Epidermal melanocyte (primary cell): ENCODE measurements around the gene EMCN.
"Not testable (repeated sequence)": the region's sequence is repeated elsewhere in the genome, so short reads cannot be mapped to it uniquely, and the experiment has no call there.

Experiments used
- DNase-seq: peaks from one replicate; pipeline ENCODE4 v3.0.0; 2011; ENCODE audit warnings: low spot score; ENCODE audit not compliant: insufficient read length

EMCN gene

GRCh38 chr4:100386270-100386669 is 131.6 kb downstream of the EMCN start:
- DNase-seq: no peak

DNA sequence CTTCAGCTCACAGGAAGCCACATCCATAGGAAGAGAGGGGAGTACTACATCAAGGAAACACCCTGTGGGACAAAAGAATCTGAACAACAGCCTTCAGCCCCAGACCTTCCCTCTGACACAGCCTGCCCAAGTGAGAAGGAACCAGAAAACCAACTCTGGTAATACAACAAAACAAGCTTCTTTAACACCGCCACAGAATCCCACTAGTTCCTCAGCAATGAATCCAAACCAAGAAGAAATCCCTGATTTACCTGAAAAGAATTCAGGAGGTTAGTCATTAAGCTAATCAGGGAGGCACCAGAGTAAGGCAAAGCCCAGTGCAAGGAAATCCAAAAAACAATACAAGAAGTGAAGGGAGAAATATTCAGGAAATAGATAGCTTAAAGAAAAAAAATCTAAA is 137.4 kb downstream of the EMCN start:
- not testable (repeated sequence) for DNase-seq

DNA sequence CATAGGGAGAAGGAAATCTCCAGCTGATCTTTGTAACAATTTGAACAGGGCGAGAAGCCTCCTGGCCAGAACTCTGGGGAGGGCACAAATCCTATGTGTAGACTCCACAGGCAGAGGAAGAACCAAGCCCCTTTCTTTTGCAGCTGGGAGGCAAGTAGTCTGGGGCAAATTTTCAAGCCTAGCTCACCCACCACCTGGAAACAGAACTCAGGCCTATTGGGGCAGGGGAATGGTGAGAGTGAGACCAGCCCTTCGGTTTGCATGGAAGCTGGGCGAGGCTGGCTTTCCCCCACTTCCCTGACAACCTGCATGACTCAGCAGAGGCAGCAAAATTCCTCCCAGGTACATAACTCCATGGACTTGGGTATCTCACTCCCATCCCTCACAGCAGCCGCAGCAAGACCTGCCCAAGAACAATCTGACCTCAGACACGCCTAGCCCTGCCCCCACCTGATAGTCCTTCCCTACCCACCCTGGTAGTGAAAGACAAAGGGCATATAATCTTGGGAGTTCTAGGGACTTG is 138.2 kb downstream of the EMCN start:
- no peak for DNase-seq

DNA sequence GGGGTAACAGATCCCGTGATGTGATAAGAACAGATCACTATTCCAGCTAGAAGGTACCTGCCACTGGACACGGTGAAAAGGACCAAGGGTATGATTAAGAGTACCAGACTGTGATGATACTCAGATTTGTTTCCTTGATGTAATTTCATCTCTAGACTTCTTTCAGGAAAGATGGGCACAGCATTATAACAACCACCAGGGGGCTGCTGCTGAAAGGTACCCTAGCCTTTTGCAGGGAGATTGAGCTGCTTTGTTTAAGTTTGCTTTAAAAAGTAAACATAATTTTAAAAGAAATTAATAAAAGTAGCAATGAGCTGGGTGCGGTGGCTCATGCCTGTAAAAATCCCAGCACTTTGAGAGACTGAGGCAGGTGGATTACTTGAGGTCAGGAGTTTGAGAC is 145.4 kb downstream of the EMCN start:
- no peak for DNase-seq

- no peak for DNase-seq
Measured at GRCh38 chr4:100369871-100370270, 148.0 kb downstream of the EMCN start.

GRCh38 chr4:100367451-100367850 is 150.4 kb downstream of the EMCN start:
- DNase-seq: no peak

DNA sequence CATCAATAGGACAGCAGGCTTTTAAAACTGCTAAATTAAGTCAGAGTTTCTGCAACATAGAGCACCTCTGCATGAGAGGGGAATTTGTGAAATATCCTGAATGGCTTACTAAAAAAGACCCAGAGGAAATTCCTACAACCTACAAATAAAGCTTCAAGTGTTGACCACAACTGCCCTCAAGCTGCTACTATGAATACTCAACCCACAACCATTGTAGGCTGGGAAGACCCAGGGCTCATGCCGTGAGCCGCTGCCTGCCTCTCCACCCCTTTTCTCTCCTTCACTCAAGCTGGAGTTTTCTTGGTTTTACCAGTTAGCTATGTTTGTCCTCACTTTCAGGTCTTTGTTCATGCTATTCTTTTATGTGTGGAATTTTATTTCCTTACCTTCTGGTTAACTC is 151.6 kb downstream of the EMCN start:
- DNase-seq: no peak

DNA sequence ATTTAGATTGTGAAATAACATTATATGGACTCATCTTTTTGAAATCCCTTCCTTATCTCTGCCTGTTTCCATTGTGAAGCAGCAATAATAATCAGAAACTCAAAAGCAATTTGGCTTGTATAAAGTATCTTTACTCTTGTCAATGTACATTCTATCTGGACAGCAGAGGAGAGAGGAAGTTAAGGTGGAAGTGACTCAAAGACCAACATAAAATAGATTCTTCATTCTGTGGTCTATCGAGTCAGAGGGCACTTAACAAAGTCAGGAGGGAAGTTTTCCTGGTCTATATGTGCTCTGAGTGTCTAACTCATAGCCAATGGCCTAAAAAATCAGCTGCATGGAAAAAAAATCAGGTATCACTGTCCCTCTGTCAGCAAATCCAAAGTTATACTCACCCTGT is 155.5 kb downstream of the EMCN start:
- DNase-seq: no peak

DNA sequence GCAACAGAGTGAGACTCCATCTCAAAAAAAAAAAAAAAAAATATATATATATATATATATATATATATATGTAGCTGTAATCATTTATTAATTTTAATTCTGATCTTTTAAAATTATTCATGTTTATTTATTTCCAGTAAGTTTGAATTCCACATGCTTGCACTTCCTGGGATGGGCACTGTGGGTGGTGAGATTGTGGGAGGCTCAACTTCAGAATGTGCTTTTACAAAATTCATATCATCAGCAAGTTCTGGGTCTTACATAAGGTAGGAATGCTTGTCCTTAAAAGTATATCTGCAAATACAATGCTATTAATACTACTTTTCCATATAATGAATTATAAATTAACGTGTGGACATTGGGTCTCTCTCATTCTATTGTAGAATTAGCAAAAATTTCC is 156.5 kb downstream of the EMCN start:
- DNase-seq: no peak

GRCh38 chr4:100360211-100360610 is 157.6 kb downstream of the EMCN start:
- DNase-seq: no peak

DNA sequence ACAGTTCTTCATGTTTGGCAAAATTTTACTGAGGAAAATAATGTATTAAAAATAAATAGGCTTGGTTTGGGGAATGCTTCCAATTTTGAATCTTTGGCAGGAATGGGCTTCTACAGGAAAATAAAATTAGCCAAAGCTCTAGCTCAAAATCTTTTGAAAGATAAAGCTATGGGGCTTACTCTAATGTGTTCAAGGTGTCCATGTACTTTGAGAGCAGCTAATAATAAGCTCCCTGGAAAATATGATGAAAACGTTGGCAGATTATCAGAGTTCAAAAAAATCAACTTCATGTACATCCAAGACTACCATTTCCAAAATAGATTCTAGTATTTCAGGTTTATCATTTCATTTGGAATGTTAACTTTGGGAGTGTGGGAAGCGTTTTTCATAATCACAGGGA is 158.4 kb downstream of the EMCN start:
- no peak for DNase-seq

DNA sequence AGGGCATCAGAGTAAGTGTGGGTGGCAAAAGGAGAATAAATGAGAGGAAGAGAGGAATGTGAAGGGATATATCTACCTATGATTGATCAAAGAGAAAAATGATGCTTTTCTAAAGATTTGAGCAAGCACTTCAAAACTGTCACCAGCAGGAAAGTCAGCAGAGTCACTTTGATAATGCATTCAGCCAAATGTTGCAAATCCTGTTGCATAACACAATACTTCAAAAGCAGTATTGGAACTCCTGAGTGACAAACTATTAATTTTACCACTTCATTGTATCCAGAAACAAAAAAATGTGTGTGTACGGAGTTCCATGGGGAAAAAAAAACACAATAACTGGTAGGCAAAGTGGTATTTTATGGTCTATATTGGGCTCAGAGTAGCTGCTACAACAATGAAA is 160.3 kb downstream of the EMCN start:
- no peak for DNase-seq

- DNase-seq: no peak
Measured at GRCh38 chr4:100356172-100356571, 161.7 kb downstream of the EMCN start.

- DNase-seq: not testable (repeated sequence)
Measured at GRCh38 chr4:100352352-100352751, 165.5 kb downstream of the EMCN start.

DNA sequence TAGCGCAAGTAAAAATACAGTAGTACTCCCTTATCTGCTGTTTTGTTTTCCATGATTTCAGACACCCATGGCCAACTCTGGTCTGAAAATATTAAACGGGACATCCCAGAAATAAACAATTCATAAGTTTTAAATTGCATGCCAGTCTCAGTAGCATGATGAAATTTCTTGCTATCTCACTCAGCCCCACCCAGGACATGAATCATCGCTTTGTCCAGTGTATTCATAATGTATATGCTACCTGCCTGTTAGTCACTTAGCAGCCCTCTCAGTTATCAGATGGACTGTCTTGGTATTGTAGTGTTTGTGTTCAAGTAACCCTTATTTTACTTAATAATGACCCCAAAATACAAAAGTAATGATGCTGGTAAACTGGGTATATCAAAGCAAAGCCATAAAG is 169.3 kb downstream of the EMCN start:
- DNase-seq: no peak

DNA sequence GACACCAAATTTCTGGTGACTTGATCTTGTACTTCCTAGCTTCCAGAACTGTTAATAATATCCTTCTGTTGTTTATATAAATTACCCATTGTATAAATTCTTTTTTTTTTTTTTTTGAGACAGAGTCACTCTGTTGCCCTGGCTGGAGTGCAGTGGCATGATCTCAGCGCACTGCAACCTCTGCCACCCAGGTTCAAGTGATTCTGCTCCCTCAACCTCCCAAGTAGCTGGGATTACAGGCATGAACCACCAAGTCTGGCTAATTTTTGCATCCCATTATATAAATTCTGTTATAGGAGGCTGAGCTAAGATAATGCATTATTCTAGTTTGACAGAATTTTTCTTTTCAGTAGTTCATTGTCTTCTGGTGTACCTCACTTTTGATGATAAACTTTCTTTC is 170.6 kb downstream of the EMCN start:
- DNase-seq: no peak

DNA sequence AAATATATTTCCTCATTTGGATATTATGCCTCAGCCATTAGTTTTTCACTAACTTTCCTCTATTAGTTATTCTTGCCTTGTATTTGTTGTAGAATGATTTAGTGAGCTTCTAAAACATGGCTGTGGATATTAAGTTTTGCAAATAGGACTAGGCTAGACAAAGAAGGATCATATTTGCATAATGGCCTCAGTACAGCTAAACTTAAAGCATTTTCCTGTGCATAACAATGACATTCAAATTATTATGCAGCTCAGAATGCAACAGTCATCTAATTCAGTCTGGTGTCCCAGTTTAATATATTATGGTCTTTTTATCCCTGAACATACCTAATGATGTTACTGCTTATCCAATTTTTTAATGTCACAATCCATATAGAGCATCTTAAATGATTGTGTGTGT is 172.2 kb downstream of the EMCN start:
- no peak for DNase-seq
